ENCODE measurements around the gene RNF186. TPM values are rescaled to one million over a fixed set of nuclear protein-coding genes. Genes with fewer than 3 reads are reported as not detected.
"Not testable (repeated sequence)": the region's sequence is repeated elsewhere in the genome, so short reads cannot be mapped to it uniquely, and the experiment has no call there.

RNF186 gene
- total RNA-seq, 2 experiments from 2014 or later: not detected

GRCh38 chr1:19816737-19817086 lies 1.6 kb upstream of the RNF186 start:
- H3K27me3 Mint-ChIP-seq; H3K27ac Mint-ChIP-seq; H3K4me3 Mint-ChIP-seq; H3K4me1 Mint-ChIP-seq; H3K36me3 Mint-ChIP-seq (ENCODE audit: low read depth); CTCF ChIA-PET; POLR2A ChIA-PET; DNase-seq; H3K9me3 Mint-ChIP-seq: not testable (repeated sequence)

GRCh38 chr1:19815801-19816736 lies 986 bp upstream of the RNF186 start:
- Mint-ChIP-seq H3K27ac (no peak overlapping the region), H3K4me3 (no peak overlapping the region), H3K27me3 (peaks cover 2% of the 10 kb centered on the region), H3K4me1 (no peaks in the 10 kb centered on the region), H3K36me3 (ENCODE audit: low read depth) (no peaks in the 10 kb centered on the region), H3K9me3 (no peaks in the 10 kb centered on the region)
- no peak for DNase-seq
- POLR2A ChIA-PET: no interaction called here
- CTCF ChIA-PET: no interaction called here

- H3K36me3 Mint-ChIP-seq (ENCODE audit: low read depth): no peaks in the 10 kb centered on the region
- H3K4me3 Mint-ChIP-seq: no peak overlapping the region
- ChIA-PET CTCF (interaction anchor here (1.4 kb wide), 1 partner anchor 13 kb away, joined by 3 read pairs; no protein-coding TSS in a partner anchor), POLR2A (no interaction called here)
- H3K4me1 Mint-ChIP-seq: no peaks in the 10 kb centered on the region
- no peaks in the 10 kb centered on the region for H3K9me3 Mint-ChIP-seq
- peaks cover 2% of the 10 kb centered on the region for H3K27me3 Mint-ChIP-seq
- no peak overlapping the region for H3K27ac Mint-ChIP-seq
- no peak for DNase-seq
These were observed 830 bp downstream of the RNF186 start for GRCh38 chr1:19814244-19814661.

GRCh38 chr1:19813643-19813960 lies 1.5 kb downstream of the RNF186 start:
- Mint-ChIP-seq H3K4me1 (no peaks in the 10 kb centered on the region), H3K4me3 (no peak overlapping the region), H3K27me3 (peaks cover 2% of the 10 kb centered on the region), H3K27ac (no peak overlapping the region), H3K36me3 (ENCODE audit: low read depth) (no peaks in the 10 kb centered on the region), H3K9me3 (no peaks in the 10 kb centered on the region)
- ChIA-PET POLR2A (no interaction called here), CTCF (interaction anchor here (1.4 kb wide), 1 partner anchor 12 kb away, joined by 3 read pairs; no protein-coding TSS in a partner anchor)
- no peak for DNase-seq

- ChIA-PET POLR2A (no interaction called here), CTCF (interaction anchor here (1.0 to 1.4 kb wide), 2 partner anchors 12 to 150 kb away, joined by 3 read pairs; no protein-coding TSS in a partner anchor)
- H3K27me3 Mint-ChIP-seq: peaks cover 2% of the 10 kb centered on the region
- no peak overlapping the region for H3K27ac Mint-ChIP-seq
- no peak overlapping the region for H3K4me3 Mint-ChIP-seq
- no peaks in the 10 kb centered on the region for H3K36me3 Mint-ChIP-seq (ENCODE audit: low read depth)
- DNase-seq: no peak
- H3K9me3 Mint-ChIP-seq: no peaks in the 10 kb centered on the region
- H3K4me1 Mint-ChIP-seq: no peaks in the 10 kb centered on the region
These were observed 2.0 kb downstream of the RNF186 start for GRCh38 chr1:19812875-19813642.

- no peak overlapping the region for H3K27ac Mint-ChIP-seq
- H3K4me3 Mint-ChIP-seq: no peak overlapping the region
- ChIA-PET CTCF (interaction anchor here (0.6 to 1.3 kb wide), 4 partner anchors 12 to 786 kb away, joined by 3 to 4 read pairs (median 4); partner anchors contain the start of gene OTUD3), POLR2A (no interaction called here)
- no peaks in the 10 kb centered on the region for H3K9me3 Mint-ChIP-seq
- H3K36me3 Mint-ChIP-seq (ENCODE audit: low read depth): no peaks in the 10 kb centered on the region
- DNase-seq: peak; percentile 58
- peaks cover 4% of the 10 kb centered on the region for H3K27me3 Mint-ChIP-seq
- H3K4me1 Mint-ChIP-seq: no peaks in the 10 kb centered on the region
These were observed 3.8 kb downstream of the RNF186 start for GRCh38 chr1:19811206-19811851.

- POLR2A ChIA-PET: no interaction called here
- Mint-ChIP-seq H3K27ac (no peak overlapping the region), H3K4me3 (no peak overlapping the region), H3K4me1 (no peaks in the 10 kb centered on the region), H3K27me3 (peaks cover 2% of the 10 kb centered on the region), H3K36me3 (ENCODE audit: low read depth) (no peaks in the 10 kb centered on the region), H3K9me3 (no peaks in the 10 kb centered on the region)
- CTCF ChIA-PET: interaction anchor here (1.5 to 2.1 kb wide), 2 partner anchors 73 to 148 kb away, joined by 3 to 6 read pairs; partner anchors contain the start of gene OTUD3
- no peak for DNase-seq
These were observed 5.9 kb downstream of the RNF186 start for GRCh38 chr1:19809044-19809750.

- H3K27ac Mint-ChIP-seq: no peak overlapping the region
- H3K36me3 Mint-ChIP-seq (ENCODE audit: low read depth): no peaks in the 10 kb centered on the region
- no peaks in the 10 kb centered on the region for H3K4me1 Mint-ChIP-seq
- no peak for DNase-seq
- POLR2A ChIA-PET: no interaction called here
- H3K4me3 Mint-ChIP-seq: no peak overlapping the region
- peaks cover 2% of the 10 kb centered on the region for H3K27me3 Mint-ChIP-seq
- no peaks in the 10 kb centered on the region for H3K9me3 Mint-ChIP-seq
- CTCF ChIA-PET: interaction anchor here (2.1 kb wide), 1 partner anchor 74 kb away, joined by 6 read pairs; the partner anchor contains the start of gene OTUD3
These were observed 6.7 kb downstream of the RNF186 start for GRCh38 chr1:19808351-19808750.

GRCh38 chr1:19804831-19805251 lies 10.2 kb downstream of the RNF186 start:
- peaks cover 9% of the 10 kb centered on the region for H3K4me1 Mint-ChIP-seq
- ChIA-PET POLR2A (no interaction called here), CTCF (no interaction called here)
- no peak overlapping the region for H3K4me3 Mint-ChIP-seq
- DNase-seq: no peak
- H3K27me3 Mint-ChIP-seq: peaks cover 9% of the 10 kb centered on the region
- no peaks in the 10 kb centered on the region for H3K9me3 Mint-ChIP-seq
- H3K36me3 Mint-ChIP-seq (ENCODE audit: low read depth): no peaks in the 10 kb centered on the region
- no peak overlapping the region for H3K27ac Mint-ChIP-seq

- H3K27ac Mint-ChIP-seq: no peak overlapping the region
These were observed 12.8 kb downstream of the RNF186 start for GRCh38 chr1:19802269-19802668.

GRCh38 chr1:19800076-19800804 lies 14.8 kb downstream of the RNF186 start:
- DNase-seq: peak; percentile 70
- peaks cover 7% of the 10 kb centered on the region for H3K27me3 Mint-ChIP-seq
- H3K27ac Mint-ChIP-seq: peak overlapping the region; percentile 88
- H3K4me3 Mint-ChIP-seq: peak overlapping the region; percentile 74
- no peaks in the 10 kb centered on the region for H3K9me3 Mint-ChIP-seq
- no peaks in the 10 kb centered on the region for H3K36me3 Mint-ChIP-seq (ENCODE audit: low read depth)
- CTCF ChIA-PET: interaction anchor here (0.6 to 1.6 kb wide), 2 partner anchors 13 to 58 kb away, joined by 3 read pairs; no protein-coding TSS in a partner anchor
- H3K4me1 Mint-ChIP-seq: peaks cover 22% of the 10 kb centered on the region
- POLR2A ChIA-PET: no interaction called here

More at GRCh38 chr1:19802269-19802668, 12.8 kb downstream of the RNF186 start:
- no peaks in the 10 kb centered on the region for H3K9me3 Mint-ChIP-seq
- peaks cover 22% of the 10 kb centered on the region for H3K4me1 Mint-ChIP-seq
- no peaks in the 10 kb centered on the region for H3K36me3 Mint-ChIP-seq (ENCODE audit: low read depth)
- no peak for DNase-seq
- ChIA-PET CTCF (interaction anchor here (1.6 to 1.7 kb wide), 3 partner anchors 11 to 40 kb away, joined by 3 to 4 read pairs (median 3); no protein-coding TSS in a partner anchor), POLR2A (no interaction called here)
- H3K27me3 Mint-ChIP-seq: peaks cover 7% of the 10 kb centered on the region
- H3K4me3 Mint-ChIP-seq: no peak overlapping the region
